Heart right ventricle (tissue), 16 donors: ENCODE data around the gene CD109. TPM values are rescaled to one million over a fixed set of nuclear protein-coding genes. Genes with fewer than 3 reads are reported as not detected.
A peak's percentile ranks its signal among the peaks of the same experiment; 100 is the strongest.

Source experiments
- ATAC-seq, 8 donors: fragments of 200-7000 bp; cut with Tn5 transposase; one replicate each; pipeline ENCODE4 v1.9.1; 2020; ENCODE audit warnings: mild to moderate bottlenecking in 8 of 8, moderate library complexity in 8 of 8, moderate number of reproducible peaks in 1 of 8
- DNase-seq, 2 donors: peaks; one replicate each; pipeline ENCODE4 v3.0.0-alpha.2; 2020
- H3K27ac ChIP-seq, 10 donors: fragments of 200-600 bp; sonication (generic) in 2 of 10; one replicate each; pipeline versions ENCODE4 v1.5.0 to v1.8.0; 2020 to 2022; ENCODE audit warnings: mild to moderate bottlenecking in 3 of 10
- H3K27me3 ChIP-seq, 7 donors: fragments of 200-600 bp; one replicate each; pipeline ENCODE4 v1.8.0; 2021 to 2022; ENCODE audit warnings: mild to moderate bottlenecking in 2 of 7
- H3K36me3 ChIP-seq, 9 donors: fragments of 200-600 bp; sonication (generic) in 1 of 9; one replicate each; pipeline versions ENCODE4 v1.5.0 to v1.8.0; 2020 to 2022; ENCODE audit warnings: mild to moderate bottlenecking in 2 of 9
- H3K4me1 ChIP-seq, 9 donors: fragments of 200-600 bp; sonication (generic) in 1 of 9; one replicate each; pipeline versions ENCODE4 v1.5.0 to v1.8.0; 2020 to 2022; ENCODE audit warnings: mild to moderate bottlenecking in 4 of 9
- H3K4me3 ChIP-seq, 10 donors: fragments of 200-600 bp; sonication (generic) in 2 of 10; one replicate each; pipeline versions ENCODE4 v1.5.0 to v1.8.0; 2020 to 2022; ENCODE audit warnings: mild to moderate bottlenecking in 7 of 10, moderate library complexity in 2 of 10
- H3K9me3 ChIP-seq, 11 donors: fragments of 200-600 bp in 10 of 11; sonication (generic) in 2 of 11; one replicate each; pipeline versions ENCODE4 v1.5.0 to v1.8.0; 2013 to 2022; ENCODE audit warnings: mild to moderate bottlenecking in 2 of 11, control low read depth in 1 of 11, moderate library complexity in 1 of 11
- WGBS, 2 donors: extraction: QIAGEN DNeasy Blood & Tissue Kit; methylation state at CpG; one replicate each; pipeline ENCODE4 v1.1.7; 2013; ENCODE audit warnings: inconsistent platforms in 1 of 2; 5-methylcytosine and 5-hydroxymethylcytosine counted together
- intact Hi-C, 10 donors: fragments of 100-400 bp; cut with DNase I; formaldehyde crosslinking; loops; one replicate each; pipeline versions ENCODE4 v1.11.1 to v1.14.2; 2022
- polyA plus RNA-seq, 2 donors: library from polyadenylated mRNA; stranded (reverse); fragments of 200-250 nt; gene quantifications; one replicate each; pipeline ENCODE4 v1.2.3, GENCODE V29; 2013
- total RNA-seq, 10 donors: library from RNA; stranded (reverse); fragmentation: NEBNext Ultra II Directional in 3 of 10; extraction: Animal tissue kit (Norgen Biotek cat#: 25700) in 3 of 10; gene quantifications; one replicate each; pipeline versions ENCODE4 v1.2.1 to v1.2.4, GENCODE V29; 2021 to 2023
- TF ChIP-seq, protein P1 (sequence below), 9 donors: fragments of 200-600 bp; sonication (generic) in 2 of 9; IDR thresholded peaks; one replicate each; pipeline versions ENCODE4 v1.5.0 to v1.8.0; 2021 to 2022; ENCODE audit warnings: antibody characterized with exemption in 9 of 9, mild to moderate bottlenecking in 5 of 9, moderate library complexity in 1 of 9
- donor health status: Arrhythmogenic right ventricular cardiomyopathy.
- donor health status: ischemic (EF 13 %, LVEDD 7.1; RV severe dilation, severe dysfunction).
- donor health status: healthy with polysubstance abuse.
- donor health status: DM: no; HTN: yes; CAD: no.
- donor health status: DM: no; HTN: no; CAD: no.
- donor health status: ischemic (EF 25% LVEDD 6.9; RV normal size, moderate dysfunction).
- donor health status: ischemic (EF 25% LVEDD 5.7; RV mildly dilated, moderate dysfunction).
- donor health status: healthy.
- donor health status: DM: yes; HTN: yes; CAD: no.
- donor health status: Ischemic cardiomyopathy.
- donor health status: ischemic (EF 35%, LVEDD 5.7; RV mildly dilated, moderate dysfunction).
- donor health status: nonischemic (EF 11% LVEDD 7.7; RV severe dilation, severe dysfunction).
- donor health status: DM: yes; HTN: yes; CAD: no.
- donor health status: PGD.
- donor health status: ischemic (EF 29% LVEDD 5.4; RV normal size, mild dysfunction).
- donor health status: nonischemic (EF 23%, LVEDD 6.1; RV moderate dilation, normal function).

CD109 gene
- total and polyA plus RNA-seq, 12 donors, result 2.3 to 15.4 (median 7.9) TPM

DNA sequence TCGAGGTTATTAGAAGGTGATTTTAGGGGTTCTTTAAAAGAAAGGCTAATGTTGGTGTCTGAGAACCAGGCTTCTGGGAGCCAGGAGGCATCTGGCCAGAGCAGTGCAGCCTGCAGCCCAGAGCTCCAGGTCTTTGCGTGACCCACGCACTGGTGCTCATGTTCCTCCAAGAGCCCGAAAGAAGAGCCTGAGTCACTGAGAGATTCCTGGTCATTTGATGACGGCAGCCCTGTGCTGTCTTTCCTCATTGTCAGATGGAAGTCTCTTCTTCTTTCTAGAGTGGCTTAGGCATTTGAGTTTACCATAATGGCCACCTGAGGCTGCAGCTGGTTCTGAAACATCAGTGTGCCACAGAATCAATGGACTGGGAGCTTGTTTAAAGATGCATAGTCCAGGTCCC lies 46.4 kb downstream of the CD109 start:
- intact Hi-C loops, result loop anchor here in 3 of 10 donors (5.0 to 10.0 kb wide), 4 partner anchors 52 to 1782 kb away; partner anchors contain the start of gene COL12A1 (in 1 of the 3)
- TF ChIP-seq, protein P1, sequence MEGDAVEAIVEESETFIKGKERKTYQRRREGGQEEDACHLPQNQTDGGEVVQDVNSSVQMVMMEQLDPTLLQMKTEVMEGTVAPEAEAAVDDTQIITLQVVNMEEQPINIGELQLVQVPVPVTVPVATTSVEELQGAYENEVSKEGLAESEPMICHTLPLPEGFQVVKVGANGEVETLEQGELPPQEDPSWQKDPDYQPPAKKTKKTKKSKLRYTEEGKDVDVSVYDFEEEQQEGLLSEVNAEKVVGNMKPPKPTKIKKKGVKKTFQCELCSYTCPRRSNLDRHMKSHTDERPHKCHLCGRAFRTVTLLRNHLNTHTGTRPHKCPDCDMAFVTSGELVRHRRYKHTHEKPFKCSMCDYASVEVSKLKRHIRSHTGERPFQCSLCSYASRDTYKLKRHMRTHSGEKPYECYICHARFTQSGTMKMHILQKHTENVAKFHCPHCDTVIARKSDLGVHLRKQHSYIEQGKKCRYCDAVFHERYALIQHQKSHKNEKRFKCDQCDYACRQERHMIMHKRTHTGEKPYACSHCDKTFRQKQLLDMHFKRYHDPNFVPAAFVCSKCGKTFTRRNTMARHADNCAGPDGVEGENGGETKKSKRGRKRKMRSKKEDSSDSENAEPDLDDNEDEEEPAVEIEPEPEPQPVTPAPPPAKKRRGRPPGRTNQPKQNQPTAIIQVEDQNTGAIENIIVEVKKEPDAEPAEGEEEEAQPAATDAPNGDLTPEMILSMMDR (IDR thresholded peaks at IDR 0.05), result no peak
- no peaks in the 10 kb centered on the region for H3K27me3 ChIP-seq
- no peak for DNase-seq
- 97% methylated on average over 5 of the region's 5 CpGs for WGBS, 2 donors
- no peak for ATAC-seq
- H3K9me3 ChIP-seq, result no peaks in the 10 kb centered on the region
- H3K4me3 ChIP-seq, result no peak overlapping the region
- H3K4me1 ChIP-seq, result peaks cover 0 to 16% (median 5%) of the 10 kb centered on the region in 9 donors
- no peak overlapping the region for H3K27ac ChIP-seq
- H3K36me3 ChIP-seq, result no peaks in the 10 kb centered on the region

DNA sequence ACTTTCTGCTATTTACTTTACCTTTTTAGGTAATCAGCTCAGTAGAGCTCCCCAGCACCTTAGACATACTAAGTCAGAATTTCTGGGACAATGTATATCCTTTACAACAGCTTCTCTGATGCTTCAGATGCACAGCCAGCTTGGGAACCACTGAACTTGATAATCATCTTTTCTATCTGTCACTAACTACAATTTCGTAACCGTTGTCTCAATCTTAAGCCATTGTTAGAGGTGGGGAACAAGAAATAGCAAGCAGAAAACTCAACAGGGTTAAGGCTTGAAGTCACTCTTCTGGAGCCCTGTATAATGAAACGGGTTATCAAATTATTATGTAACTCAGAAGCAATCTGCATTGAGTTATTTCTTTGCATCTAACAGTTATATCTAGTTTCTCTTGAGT lies 47.1 kb downstream of the CD109 start:
- Histone ChIP-seq H3K9me3 (no peaks in the 10 kb centered on the region), H3K27ac (no peak overlapping the region), H3K27me3 (no peaks in the 10 kb centered on the region), H3K4me3 (no peak overlapping the region), H3K36me3 (no peaks in the 10 kb centered on the region), H3K4me1 (peaks cover 0 to 14% (median 5%) of the 10 kb centered on the region in 9 donors)
- ATAC-seq (no peak), DNase-seq (no peak)
- intact Hi-C loops, result loop anchor here in 3 of 10 donors (5.0 to 10.0 kb wide), 4 partner anchors 52 to 1782 kb away; partner anchors contain the start of gene COL12A1 (in 1 of the 3)
- TF ChIP-seq, protein P1 (IDR thresholded peaks at IDR 0.05), result no peak
- 81 to 88% methylated on average over 3 of the region's 3 CpGs for WGBS, 2 donors

DNA sequence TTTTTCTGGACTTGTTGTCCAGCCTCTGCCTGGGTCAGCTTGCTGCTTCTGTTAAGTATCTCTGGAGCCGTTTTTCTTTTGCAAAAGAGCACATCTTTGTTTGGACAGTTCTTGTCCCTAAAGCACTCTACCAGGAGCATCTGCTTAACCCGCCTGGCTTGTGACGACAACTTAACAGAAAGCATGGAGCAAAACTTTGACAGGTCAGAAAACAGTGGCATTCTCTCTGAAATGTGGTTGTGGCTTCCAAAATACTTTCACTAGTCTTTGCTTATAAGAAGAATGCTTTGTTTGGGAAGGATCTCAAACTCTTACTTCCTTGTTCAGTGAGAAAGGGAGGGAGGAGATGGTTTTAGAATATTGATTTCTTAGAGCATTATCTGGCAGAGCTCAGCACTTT lies 47.6 kb downstream of the CD109 start:
- ATAC-seq, result no peak
- Histone ChIP-seq H3K9me3 (no peaks in the 10 kb centered on the region), H3K27me3 (no peaks in the 10 kb centered on the region), H3K4me1 (peaks cover 0 to 11% (median 5%) of the 10 kb centered on the region in 9 donors), H3K4me3 (no peak overlapping the region), H3K27ac (no peak overlapping the region), H3K36me3 (no peaks in the 10 kb centered on the region)
- no peak for DNase-seq
- TF ChIP-seq, protein P1 (IDR thresholded peaks at IDR 0.05), result no peak
- intact Hi-C loops, result loop anchor here in 3 of 10 donors (5.0 to 10.0 kb wide), 4 partner anchors 51 to 1781 kb away; partner anchors contain the start of gene COL12A1 (in 1 of the 3)
- WGBS, 2 donors, result 70 to 71% methylated on average over 3 of the region's 3 CpGs

DNA sequence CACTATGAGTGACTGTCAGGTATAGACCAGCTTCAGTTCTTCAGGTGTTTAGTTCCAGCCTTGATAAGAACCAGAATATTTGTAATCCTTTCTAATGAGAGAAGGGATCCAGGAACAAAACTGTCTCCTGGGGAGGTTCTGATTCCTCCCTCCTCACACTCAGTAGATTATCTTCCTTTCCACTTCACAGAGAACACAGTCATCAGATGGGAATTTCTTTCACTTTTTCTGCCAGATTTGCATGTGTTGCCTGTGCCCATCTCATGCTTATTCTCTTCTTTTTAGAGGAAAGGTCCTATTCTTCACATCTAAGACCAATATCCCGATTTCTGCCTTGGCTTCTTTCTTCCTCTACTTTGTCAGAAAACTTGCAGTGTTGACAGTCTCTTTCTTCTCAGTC lies 50.8 kb downstream of the CD109 start:
- Histone ChIP-seq H3K4me3 (peak overlapping the region in 1 of 10 donors; percentile 6), H3K4me1 (peaks cover 0 to 11% (median 0%) of the 10 kb centered on the region in 9 donors), H3K36me3 (no peaks in the 10 kb centered on the region), H3K27me3 (no peaks in the 10 kb centered on the region), H3K27ac (peak overlapping the region in 1 of 10 donors; percentile 65), H3K9me3 (no peaks in the 10 kb centered on the region)
- TF ChIP-seq, protein P1 (IDR thresholded peaks at IDR 0.05), result no peak
- ATAC-seq (no peak), DNase-seq (no peak)
- intact Hi-C loops, result loop anchor here in 2 of 10 donors (10.0 kb wide), 3 partner anchors 48 to 1778 kb away; no protein-coding TSS in a partner anchor
- 91 to 98% methylated on average over 1 of the region's 1 CpG for WGBS, 2 donors
